ENCODE measurements around the gene ZRANB3.

Gene ZRANB3

DNA sequence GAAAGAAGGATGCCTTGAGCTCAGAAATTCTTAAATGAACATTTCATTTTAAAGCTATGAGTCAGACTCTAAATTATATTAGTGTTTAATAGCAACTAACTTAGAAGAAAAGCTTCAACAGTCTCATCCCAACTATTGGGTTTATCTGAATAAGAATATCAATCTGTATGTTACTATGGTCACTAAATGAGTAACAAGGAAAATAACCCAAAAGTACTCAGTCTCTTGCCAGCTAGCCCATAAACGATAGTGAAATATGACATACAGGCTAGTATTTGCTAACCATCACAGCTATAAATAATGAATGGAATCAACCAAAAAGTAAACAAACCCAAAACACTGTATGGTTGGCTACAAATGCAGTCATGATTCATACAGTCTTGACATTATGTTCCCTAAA is 304.1 kb downstream of the ZRANB3 start:
- H3K4me3 ChIP-seq (ENCODE audit: low read depth, low read length): no peak overlapping the region
- TF ChIP-seq, protein P1, sequence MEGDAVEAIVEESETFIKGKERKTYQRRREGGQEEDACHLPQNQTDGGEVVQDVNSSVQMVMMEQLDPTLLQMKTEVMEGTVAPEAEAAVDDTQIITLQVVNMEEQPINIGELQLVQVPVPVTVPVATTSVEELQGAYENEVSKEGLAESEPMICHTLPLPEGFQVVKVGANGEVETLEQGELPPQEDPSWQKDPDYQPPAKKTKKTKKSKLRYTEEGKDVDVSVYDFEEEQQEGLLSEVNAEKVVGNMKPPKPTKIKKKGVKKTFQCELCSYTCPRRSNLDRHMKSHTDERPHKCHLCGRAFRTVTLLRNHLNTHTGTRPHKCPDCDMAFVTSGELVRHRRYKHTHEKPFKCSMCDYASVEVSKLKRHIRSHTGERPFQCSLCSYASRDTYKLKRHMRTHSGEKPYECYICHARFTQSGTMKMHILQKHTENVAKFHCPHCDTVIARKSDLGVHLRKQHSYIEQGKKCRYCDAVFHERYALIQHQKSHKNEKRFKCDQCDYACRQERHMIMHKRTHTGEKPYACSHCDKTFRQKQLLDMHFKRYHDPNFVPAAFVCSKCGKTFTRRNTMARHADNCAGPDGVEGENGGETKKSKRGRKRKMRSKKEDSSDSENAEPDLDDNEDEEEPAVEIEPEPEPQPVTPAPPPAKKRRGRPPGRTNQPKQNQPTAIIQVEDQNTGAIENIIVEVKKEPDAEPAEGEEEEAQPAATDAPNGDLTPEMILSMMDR (IDR thresholded peaks at IDR 0.05; ENCODE audit: low read depth, low read length): no peak

DNA sequence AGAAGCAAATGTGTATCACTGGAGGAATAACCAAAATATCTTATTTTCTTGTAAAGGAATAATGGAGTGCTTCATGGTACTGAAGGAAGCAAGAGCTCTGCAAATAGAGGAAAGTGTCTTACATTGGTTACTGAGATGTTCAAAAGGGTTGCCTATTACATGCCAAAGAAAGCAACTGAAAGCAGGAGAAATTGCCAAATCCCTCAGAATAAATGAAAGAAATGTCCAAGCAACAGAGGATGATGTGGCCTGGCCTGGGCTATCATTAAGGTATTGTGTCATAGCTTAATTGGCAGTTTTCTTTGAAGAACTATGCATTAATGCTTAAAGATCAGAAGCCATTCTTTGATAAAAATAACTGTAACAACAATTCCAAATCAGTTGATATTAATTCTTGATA is 305.2 kb downstream of the ZRANB3 start:
- TF ChIP-seq, protein P1 (IDR thresholded peaks at IDR 0.05; ENCODE audit: low read depth, low read length): no peak
- H3K4me3 ChIP-seq (ENCODE audit: low read depth, low read length): no peak overlapping the region

DNA sequence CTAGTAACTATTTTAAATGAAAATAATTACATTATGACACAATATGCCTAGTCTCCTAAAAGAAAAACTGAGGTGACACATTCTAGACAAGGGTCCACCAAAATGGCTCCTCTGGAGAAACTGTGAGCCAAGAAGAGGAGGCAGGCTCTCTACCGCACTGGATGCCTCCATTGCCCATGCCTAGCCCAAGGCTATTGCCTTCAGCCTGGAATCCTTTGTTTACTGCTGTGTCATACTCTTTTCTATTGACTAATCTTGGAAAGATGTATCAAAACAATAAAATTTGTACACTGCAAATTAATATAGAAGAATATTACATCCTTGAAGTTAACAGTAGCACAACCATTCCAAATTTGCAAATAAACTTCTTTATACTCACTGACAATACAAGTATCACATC is 311.8 kb downstream of the ZRANB3 start:
- TF ChIP-seq, protein P1 (IDR thresholded peaks at IDR 0.05; ENCODE audit: low read depth, low read length): no peak
- H3K4me3 ChIP-seq (ENCODE audit: low read depth, low read length): no peak overlapping the region

DNA sequence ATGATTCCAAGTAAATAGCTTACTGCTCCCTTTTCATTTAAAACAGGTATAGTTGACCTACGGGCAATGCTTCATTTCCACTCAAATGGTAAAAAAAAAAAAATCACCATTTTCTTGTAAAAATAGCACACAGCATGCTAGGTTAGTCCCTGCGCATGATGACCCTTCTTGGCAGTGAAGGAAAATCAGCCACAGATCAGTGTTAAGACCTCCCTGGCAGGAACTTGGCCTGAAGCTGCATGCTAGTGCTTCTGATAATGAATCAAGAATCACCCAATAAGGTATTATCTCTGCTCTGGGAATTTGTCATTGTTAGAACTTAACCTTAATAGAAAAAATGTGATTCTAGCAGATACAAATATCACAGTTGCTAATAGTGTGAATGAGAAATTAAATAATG is 312.6 kb downstream of the ZRANB3 start:
- no peak overlapping the region for H3K4me3 ChIP-seq (ENCODE audit: low read depth, low read length)
- TF ChIP-seq, protein P1 (IDR thresholded peaks at IDR 0.05; ENCODE audit: low read depth, low read length): no peak

DNA sequence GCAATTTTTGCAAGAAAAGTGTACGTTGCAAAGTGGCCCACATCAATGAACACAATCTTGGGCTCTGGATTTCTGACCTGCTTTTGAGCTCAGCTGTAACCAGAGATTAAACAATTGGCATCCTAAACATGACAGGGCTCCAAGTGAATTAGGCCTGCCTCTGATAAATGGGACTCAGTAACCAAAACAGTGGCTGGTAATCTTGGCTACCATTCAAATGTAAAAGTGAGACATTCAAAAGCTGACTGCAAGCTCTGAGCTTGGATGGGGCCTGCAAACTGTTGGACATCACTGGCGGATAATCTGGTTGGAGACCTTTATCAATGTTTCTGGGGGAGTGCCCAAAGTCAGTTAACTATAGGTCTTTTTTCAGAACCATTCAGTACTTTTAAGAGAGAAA is 318.3 kb downstream of the ZRANB3 start:
- TF ChIP-seq, protein P1 (IDR thresholded peaks at IDR 0.05; ENCODE audit: low read depth, low read length): no peak
- no peak overlapping the region for H3K4me3 ChIP-seq (ENCODE audit: low read depth, low read length)

DNA sequence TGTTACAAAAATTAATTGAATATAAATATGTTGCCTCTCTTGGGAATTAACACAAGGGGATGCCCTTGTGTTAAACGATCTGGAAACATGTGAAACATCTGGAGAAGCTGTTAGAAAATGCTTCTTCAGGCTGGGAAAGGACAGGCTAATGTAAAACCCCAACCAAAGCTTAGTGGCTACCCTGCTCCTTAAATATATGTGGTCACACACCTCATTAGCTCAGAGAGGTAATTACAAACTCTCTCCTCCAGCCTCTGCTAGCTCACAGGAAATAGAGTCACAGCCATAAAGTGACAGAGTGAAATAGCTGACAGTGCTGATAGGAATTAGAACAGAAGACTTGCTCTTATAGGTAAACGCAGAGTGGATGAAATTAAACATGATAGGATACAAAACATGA is 323.0 kb downstream of the ZRANB3 start:
- H3K4me3 ChIP-seq (ENCODE audit: low read depth, low read length): no peak overlapping the region
- TF ChIP-seq, protein P1 (IDR thresholded peaks at IDR 0.05; ENCODE audit: low read depth, low read length): no peak

DNA sequence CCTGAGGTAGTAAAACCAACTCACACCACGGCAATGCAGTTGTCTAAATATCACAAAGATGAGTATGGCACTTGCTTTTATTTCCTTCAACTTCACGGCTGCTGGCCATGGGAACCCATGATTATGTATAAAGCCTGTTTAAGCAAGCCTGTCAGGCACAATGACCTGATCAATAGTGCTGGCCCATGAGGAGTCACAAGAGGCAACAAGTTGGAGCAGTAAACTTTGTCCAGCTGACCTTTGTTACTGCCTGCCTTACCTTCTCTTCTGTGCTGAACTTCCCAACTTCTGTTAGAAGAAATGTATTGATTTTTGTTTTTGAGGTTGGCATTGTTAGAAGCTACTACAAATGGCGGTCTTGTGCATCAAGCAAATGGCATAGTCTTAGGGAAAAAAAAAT is 327.1 kb downstream of the ZRANB3 start:
- TF ChIP-seq, protein P1 (IDR thresholded peaks at IDR 0.05; ENCODE audit: low read depth, low read length): no peak
- no peak overlapping the region for H3K4me3 ChIP-seq (ENCODE audit: low read depth, low read length)

Measured in WI38 (cell line).